ENCODE measurements around the gene MAG. TPM values are rescaled to one million over a fixed set of nuclear protein-coding genes. Genes with fewer than 3 reads are reported as not detected.
"Not testable (repeated sequence)": the region's sequence is repeated elsewhere in the genome, so short reads cannot be mapped to it uniquely, and the experiment has no call there.

The MAG gene
- total and polyA plus RNA-seq, 12 donors: 0.33 to 45.0 (median 2.1) TPM; not detected in 1

- Histone ChIP-seq H3K4me3 (no peak overlapping the region), H3K36me3 (replicated peaks in 1 of 2) (peaks cover 0 to 37% of the 10 kb centered on the region in 2 donors), H3K27ac (no peak overlapping the region), H3K4me1 (replicated peaks in 1 of 2) (peaks cover 11 to 15% of the 10 kb centered on the region in 2 donors), H3K9me3 (replicated peaks in 1 of 3) (no peaks in the 10 kb centered on the region), H3K27me3 (no peaks in the 10 kb centered on the region)
- intact Hi-C loops (cut with DNase I): loop anchor here in 1 of 2 donors (10.0 kb wide), 1 partner anchor 185 kb away; no protein-coding TSS in a partner anchor
- no peak for TF ChIP-seq POLR2A (IDR thresholded peaks at IDR 0.05)
- TF ChIP-seq, protein P1, sequence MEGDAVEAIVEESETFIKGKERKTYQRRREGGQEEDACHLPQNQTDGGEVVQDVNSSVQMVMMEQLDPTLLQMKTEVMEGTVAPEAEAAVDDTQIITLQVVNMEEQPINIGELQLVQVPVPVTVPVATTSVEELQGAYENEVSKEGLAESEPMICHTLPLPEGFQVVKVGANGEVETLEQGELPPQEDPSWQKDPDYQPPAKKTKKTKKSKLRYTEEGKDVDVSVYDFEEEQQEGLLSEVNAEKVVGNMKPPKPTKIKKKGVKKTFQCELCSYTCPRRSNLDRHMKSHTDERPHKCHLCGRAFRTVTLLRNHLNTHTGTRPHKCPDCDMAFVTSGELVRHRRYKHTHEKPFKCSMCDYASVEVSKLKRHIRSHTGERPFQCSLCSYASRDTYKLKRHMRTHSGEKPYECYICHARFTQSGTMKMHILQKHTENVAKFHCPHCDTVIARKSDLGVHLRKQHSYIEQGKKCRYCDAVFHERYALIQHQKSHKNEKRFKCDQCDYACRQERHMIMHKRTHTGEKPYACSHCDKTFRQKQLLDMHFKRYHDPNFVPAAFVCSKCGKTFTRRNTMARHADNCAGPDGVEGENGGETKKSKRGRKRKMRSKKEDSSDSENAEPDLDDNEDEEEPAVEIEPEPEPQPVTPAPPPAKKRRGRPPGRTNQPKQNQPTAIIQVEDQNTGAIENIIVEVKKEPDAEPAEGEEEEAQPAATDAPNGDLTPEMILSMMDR (IDR thresholded peaks at IDR 0.05): no peak
- 45 to 77% (median 52%) methylated on average over 6 to 12 of the region's 12 CpGs for WGBS, 4 donors
- DNase-seq: peak in 1 of 7 donors; percentile 35
Measured at GRCh38 chr19:35279985-35280821, 11.8 kb upstream of the MAG start.

DNA sequence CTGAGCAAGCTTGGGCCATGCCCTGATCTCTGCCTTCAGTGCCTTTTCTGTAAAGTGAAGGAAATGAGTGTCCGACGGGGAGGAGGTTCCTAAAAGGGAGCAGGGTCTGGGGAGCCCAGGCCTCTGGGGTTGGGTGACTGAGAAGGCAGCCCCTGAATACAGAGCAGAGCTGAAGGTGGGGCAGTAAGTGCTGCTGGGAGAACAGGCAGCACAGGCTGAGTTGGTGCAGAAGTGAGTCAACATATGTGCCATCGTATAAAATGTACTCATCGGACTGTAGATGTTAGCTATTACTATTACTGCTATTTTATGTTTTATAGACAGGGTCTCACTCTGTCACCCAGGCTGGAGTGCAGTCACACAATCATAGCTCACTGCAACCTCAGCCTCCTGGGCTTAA lies 10.7 kb upstream of the MAG start:
- no peaks in the 10 kb centered on the region for H3K27me3 ChIP-seq
- no peaks in the 10 kb centered on the region for H3K9me3 ChIP-seq (replicated peaks in 1 of 3)
- TF ChIP-seq, protein P1 (IDR thresholded peaks at IDR 0.05): no peak
- no peak for TF ChIP-seq POLR2A (IDR thresholded peaks at IDR 0.05)
- DNase-seq: no peak
- H3K36me3 ChIP-seq (replicated peaks in 1 of 2): peaks cover 0 to 27% of the 10 kb centered on the region in 2 donors
- H3K4me3 ChIP-seq: no peak overlapping the region
- peaks cover 11 to 15% of the 10 kb centered on the region in 2 donors for H3K4me1 ChIP-seq (replicated peaks in 1 of 2)
- H3K27ac ChIP-seq: no peak overlapping the region
- intact Hi-C loops (cut with DNase I): no loop called here
- WGBS, 4 donors: 68 to 89% (median 76%) methylated on average over 4 of the region's 4 CpGs

DNA sequence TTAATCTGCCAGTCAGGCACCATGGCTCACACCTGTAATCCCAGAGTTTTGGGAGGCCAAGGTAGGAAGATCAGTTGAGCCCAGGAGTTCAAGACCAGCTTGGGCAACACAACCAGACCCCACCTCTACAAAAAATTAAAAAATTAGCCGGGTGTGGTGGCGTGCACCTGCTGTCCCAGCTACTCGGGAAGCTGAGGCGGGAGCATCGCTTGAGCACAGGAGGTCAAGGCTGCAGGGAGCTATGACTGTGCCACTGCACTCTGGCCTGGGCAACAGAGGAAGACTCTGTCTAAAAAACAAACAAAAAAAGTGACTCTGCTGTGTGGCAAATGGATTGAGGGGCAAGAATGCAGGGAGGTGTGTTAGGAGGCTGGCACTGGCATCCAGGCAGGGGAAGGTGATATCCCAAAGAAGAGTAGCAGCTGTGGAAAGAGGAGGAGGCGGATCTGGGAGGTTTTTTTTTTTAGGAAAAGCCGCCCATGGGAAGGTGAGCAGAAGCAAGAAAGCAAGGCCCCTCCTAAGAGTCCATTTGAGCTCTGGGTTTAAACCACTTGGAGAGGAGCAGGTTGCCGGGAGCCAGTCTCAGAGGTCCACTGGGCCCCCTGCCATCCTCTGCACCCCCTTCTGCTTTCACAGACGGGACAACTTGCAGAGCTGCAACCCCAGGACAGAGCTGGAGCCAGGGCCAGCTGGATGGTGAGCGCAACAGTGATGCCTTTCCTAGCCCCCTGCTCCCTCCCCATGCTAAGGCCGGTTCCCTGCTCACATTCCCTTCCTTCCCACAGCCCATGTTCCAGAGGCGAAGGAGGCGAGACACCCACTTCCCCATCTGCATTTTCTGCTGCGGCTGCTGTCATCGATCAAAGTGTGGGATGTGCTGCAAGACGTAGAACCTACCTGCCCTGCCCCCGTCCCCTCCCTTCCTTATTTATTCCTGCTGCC lies 7.5 kb upstream of the MAG start:
- intact Hi-C loops (cut with DNase I): no loop called here
- Histone ChIP-seq H3K4me1 (replicated peaks in 1 of 2) (peaks cover 2% of the 10 kb centered on the region in 2 donors), H3K4me3 (no peak overlapping the region), H3K27ac (no peak overlapping the region), H3K36me3 (replicated peaks in 1 of 2) (peaks cover 0 to 4% of the 10 kb centered on the region in 2 donors), H3K9me3 (replicated peaks in 1 of 3) (no peaks in the 10 kb centered on the region), H3K27me3 (no peaks in the 10 kb centered on the region)
- 74 to 88% (median 82%) methylated on average over 16 to 17 of the region's 17 CpGs for WGBS, 4 donors
- TF ChIP-seq, protein P1 (IDR thresholded peaks at IDR 0.05): no peak
- TF ChIP-seq POLR2A (IDR thresholded peaks at IDR 0.05): no peak
- no peak for DNase-seq

GRCh38 chr19:35285095-35285449 lies 6.9 kb upstream of the MAG start:
- DNase-seq: no peak
- H3K27me3 ChIP-seq: no peaks in the 10 kb centered on the region
- WGBS, 4 donors: 25 to 55% (median 47%) methylated on average over 1 of the region's 1 CpG
- intact Hi-C loops (cut with DNase I): no loop called here
- TF ChIP-seq POLR2A (IDR thresholded peaks at IDR 0.05): no peak
- TF ChIP-seq, protein P1 (IDR thresholded peaks at IDR 0.05): no peak
- H3K4me3 ChIP-seq: no peak overlapping the region
- no peaks in the 10 kb centered on the region for H3K9me3 ChIP-seq (replicated peaks in 1 of 3)
- no peaks in the 10 kb centered on the region for H3K36me3 ChIP-seq (replicated peaks in 1 of 2)
- no peak overlapping the region for H3K27ac ChIP-seq
- no peaks in the 10 kb centered on the region for H3K4me1 ChIP-seq (replicated peaks in 1 of 2)

- DNase-seq; H3K4me3 ChIP-seq; intact Hi-C loops (cut with DNase I); H3K36me3 ChIP-seq (replicated peaks in 1 of 2); H3K9me3 ChIP-seq (replicated peaks in 1 of 3); H3K27me3 ChIP-seq; H3K27ac ChIP-seq; H3K4me1 ChIP-seq (replicated peaks in 1 of 2): not testable (repeated sequence)
- 91 to 99% (median 94%) methylated on average over 3 of the region's 3 CpGs for WGBS, 4 donors
Measured at GRCh38 chr19:35285465-35285864, 6.5 kb upstream of the MAG start.

DNA sequence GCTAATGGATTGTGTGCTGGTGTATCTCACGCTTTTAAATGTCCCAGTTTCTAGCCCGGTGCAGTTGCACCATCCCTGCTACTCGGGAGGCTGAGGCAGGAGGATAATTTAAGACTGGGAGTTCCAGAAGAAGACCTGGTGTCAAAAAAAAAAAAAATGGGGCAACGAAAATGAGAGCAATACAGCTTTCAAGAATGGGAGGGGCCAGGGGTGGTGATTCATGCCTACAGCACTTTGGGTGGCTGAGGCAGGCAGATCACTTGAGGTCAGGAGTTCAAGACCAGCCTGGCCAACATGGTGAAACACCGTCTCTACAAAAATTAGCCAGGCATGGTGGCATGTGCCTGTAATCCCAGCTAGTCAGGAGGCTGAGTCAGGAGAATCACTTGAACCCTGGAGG lies 5.9 kb upstream of the MAG start:
- H3K9me3 ChIP-seq (replicated peaks in 1 of 3); H3K27me3 ChIP-seq; H3K4me1 ChIP-seq (replicated peaks in 1 of 2); H3K27ac ChIP-seq; H3K4me3 ChIP-seq; DNase-seq; intact Hi-C loops (cut with DNase I); H3K36me3 ChIP-seq (replicated peaks in 1 of 2): not testable (repeated sequence)
- WGBS, 4 donors: 66 to 77% (median 72%) methylated on average over 5 of the region's 5 CpGs
